K562 (cell line): ENCODE data around the gene TRDMT1. TPM values are rescaled to one million over a fixed set of nuclear protein-coding genes. Genes with fewer than 3 reads are reported as not detected.
A peak's percentile ranks its signal among the peaks of the same experiment; 100 is the strongest.

Source experiments
- E4F1 ChIP-seq: fragments of 250-450 bp; sonication (Bioruptor Pico); IDR thresholded peaks from 2 replicates; pipeline ENCODE4 v1.5.0; 2021; ENCODE audit warnings: mild to moderate bottlenecking, borderline replicate concordance
- MEF2A ChIP-seq: IDR thresholded peaks from 2 replicates; pipeline ENCODE4 v1.6.1; 2011; ENCODE audit warnings: low read depth, mild to moderate bottlenecking, low read length, moderate library complexity; ENCODE audit not compliant: control insufficient read depth
- MITF ChIP-seq: IDR thresholded peaks from 2 replicates; pipeline ENCODE4 v1.6.1; 2014; ENCODE audit warnings: antibody characterized with exemption
- SETDB1 ChIP-seq: IDR thresholded peaks from one replicate; pipeline ENCODE4 v1.6.1; 2012; ENCODE audit warnings: low read length, control low read depth, inconsistent platforms
- TAF7 ChIP-seq: fragments of 450-650 bp; IDR thresholded peaks from 2 replicates; pipeline ENCODE4 v1.6.1; 2016; ENCODE audit warnings: missing genetic modification characterization, missing compliant biosample characterization
- TFE3 ChIP-seq: fragments of 450-650 bp; formaldehyde crosslinking; IDR thresholded peaks from 2 replicates; pipeline ENCODE4 v1.4.0; 2020; ENCODE audit warnings: mild to moderate bottlenecking, mixed read lengths
- ZBTB33 ChIP-seq: sonication (generic); formaldehyde crosslinking; IDR thresholded peaks from 2 replicates; pipeline ENCODE4 v1.8.1; 2023; ENCODE audit warnings: mild to moderate bottlenecking, missing genetic modification reagents
- ZBTB49 ChIP-seq: sonication (generic); formaldehyde crosslinking; IDR thresholded peaks from 2 replicates; pipeline ENCODE4 v1.8.0; 2022; ENCODE audit warnings: missing genetic modification reagents, mild to moderate bottlenecking, borderline replicate concordance
- ZNF639 ChIP-seq, 2 experiments: fragments of 200-800 bp in 1 of 2; sonication (Bioruptor generic) in 1 of 2; sonication (generic) in 1 of 2; formaldehyde crosslinking in 1 of 2; IDR thresholded peaks in 1 of 2; conservative IDR thresholded peaks in 1 of 2; 2 replicates each; pipeline versions ENCODE4 v1.5.0 to v1.6.1; 2016 to 2020; ENCODE audit warnings: missing compliant biosample characterization in 1 of 2, missing genetic modification characterization in 1 of 2, missing genetic modification reagents in 1 of 2
- polyA plus RNA-seq, 8 experiments: library from polyadenylated mRNA; depleted of rRNA in 4 of 8; stranded (reverse) in 5 of 8; unstranded in 3 of 8; fragments of >200 nt; fragmentation: Nextera tagmentation in 2 of 8; fragmentation: Illumina TruSeq in 1 of 8; extraction: Ambion mirVana in 2 of 8; extraction: Trizol in 1 of 8; gene quantifications; 2 replicates each; pipeline versions ENCODE4 v1.2.1 to v1.2.3, GENCODE V29; 2011 to 2014; ENCODE audit warnings: inconsistent platforms in 1 of 8, missing spikeins in 1 of 8
- total RNA-seq, 7 experiments: library from RNA; depleted of rRNA in 6 of 7; stranded (reverse); fragments of >200 nt in 6 of 7; fragmentation: Illumina TruSeq in 2 of 7; extraction: Trizol in 2 of 7; gene quantifications; 2 replicates each; pipeline versions ENCODE4 v1.2.1 to v1.2.3, GENCODE V29; 2011 to 2021; ENCODE audit warnings: low replicate concordance in 1 of 7
- TF ChIP-seq, protein P1 (sequence below): fragments of 450-650 bp; IDR thresholded peaks from 2 replicates; pipeline ENCODE4 v1.7.1; 2018; ENCODE audit warnings: mild to moderate bottlenecking, low read depth; ENCODE audit not compliant: partially characterized antibody

TRDMT1 gene
- total and polyA plus RNA-seq, 9 of the 15 experiments (the other 6 are each of a cell fraction or from before 2014, with no cell fraction given), result 5.4 to 12.6 (median 9.3) TPM

DNA sequence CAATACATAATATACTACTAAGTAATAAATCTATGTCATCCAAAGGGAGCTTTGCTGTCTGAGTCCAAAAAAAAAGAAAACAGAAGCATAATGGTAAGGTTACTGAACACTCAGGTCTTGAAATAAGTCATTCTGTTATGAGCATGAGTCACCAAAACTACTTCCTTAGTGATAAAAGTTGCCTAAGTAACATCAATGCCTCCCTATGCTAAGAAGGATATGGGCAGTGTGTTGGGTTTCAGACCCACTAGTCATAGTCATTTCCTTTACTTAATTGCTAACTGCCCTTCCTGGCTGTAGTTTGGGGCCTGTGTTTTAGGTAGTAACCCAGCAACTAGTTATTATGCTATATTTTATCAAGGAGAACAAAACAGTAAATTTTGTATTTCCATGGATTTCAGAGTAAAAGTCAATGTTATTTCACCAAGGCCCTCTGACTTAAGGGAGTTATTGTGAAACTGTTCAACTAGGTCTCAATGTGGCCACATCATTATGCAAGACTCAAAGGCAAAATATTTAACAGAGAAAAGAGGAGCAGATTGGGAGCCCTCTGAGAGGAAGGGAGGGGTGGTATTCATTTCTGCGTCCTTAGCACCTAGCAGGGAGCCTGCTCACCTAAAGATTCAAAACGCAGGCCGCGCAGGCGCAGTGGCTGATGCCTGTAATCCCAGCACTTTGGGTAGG, 14.9 kb upstream of the TRDMT1 start (continued):
- TF ChIP-seq MITF (no peak), MEF2A (no peak), ZNF639 (CRISPR knock-in tag; conservative IDR thresholded peaks at IDR 0.05 in 1 of 2, IDR thresholded peaks at IDR 0.05 in 1 of 2) (no peak; a peak in 1 of 4 replicates), SETDB1 (no peak), E4F1 (CRISPR knock-in tag) (no peak), TAF7 (tag) (no peak), ZBTB49 (CRISPR knock-in tag) (no peak), ZBTB33 (CRISPR knock-in tag) (peak; percentile 91; the same call in 1 of the 2 replicates), TFE3 (CRISPR knock-in tag) (no peak)
- TF ChIP-seq, protein P1, sequence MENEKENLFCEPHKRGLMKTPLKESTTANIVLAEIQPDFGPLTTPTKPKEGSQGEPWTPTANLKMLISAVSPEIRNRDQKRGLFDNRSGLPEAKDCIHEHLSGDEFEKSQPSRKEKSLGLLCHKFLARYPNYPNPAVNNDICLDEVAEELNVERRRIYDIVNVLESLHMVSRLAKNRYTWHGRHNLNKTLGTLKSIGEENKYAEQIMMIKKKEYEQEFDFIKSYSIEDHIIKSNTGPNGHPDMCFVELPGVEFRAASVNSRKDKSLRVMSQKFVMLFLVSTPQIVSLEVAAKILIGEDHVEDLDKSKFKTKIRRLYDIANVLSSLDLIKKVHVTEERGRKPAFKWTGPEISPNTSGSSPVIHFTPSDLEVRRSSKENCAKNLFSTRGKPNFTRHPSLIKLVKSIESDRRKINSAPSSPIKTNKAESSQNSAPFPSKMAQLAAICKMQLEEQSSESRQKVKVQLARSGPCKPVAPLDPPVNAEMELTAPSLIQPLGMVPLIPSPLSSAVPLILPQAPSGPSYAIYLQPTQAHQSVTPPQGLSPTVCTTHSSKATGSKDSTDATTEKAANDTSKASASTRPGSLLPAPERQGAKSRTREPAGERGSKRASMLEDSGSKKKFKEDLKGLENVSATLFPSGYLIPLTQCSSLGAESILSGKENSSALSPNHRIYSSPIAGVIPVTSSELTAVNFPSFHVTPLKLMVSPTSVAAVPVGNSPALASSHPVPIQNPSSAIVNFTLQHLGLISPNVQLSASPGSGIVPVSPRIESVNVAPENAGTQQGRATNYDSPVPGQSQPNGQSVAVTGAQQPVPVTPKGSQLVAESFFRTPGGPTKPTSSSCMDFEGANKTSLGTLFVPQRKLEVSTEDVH, result no peak
